HL-60 (cell line): ENCODE measurements around the gene PADI2.

Experiments
- DNase-seq, 2 experiments: peaks; one replicate each; pipeline ENCODE4 v3.0.0-alpha.2; 2010 to 2020; ENCODE audit warnings: low read depth in 1 of 2, low spot score in 1 of 2
- H3K27ac ChIP-seq: fragments of 250-450 bp; sonication (Bioruptor Pico); replicated peaks from 2 replicates; pipeline ENCODE4 v1.5.1; 2020; ENCODE audit warnings: mild to moderate bottlenecking, moderate library complexity
- H3K27me3 ChIP-seq: fragments of 250-450 bp; sonication (Bioruptor Pico); 2 replicates; pipeline ENCODE4 v1.5.1; 2021; ENCODE audit warnings: mild to moderate bottlenecking, moderate library complexity; ENCODE audit not compliant: insufficient read depth, poor library complexity, severe bottlenecking
- H3K4me3 ChIP-seq: replicated peaks from 2 replicates; pipeline ENCODE4 v1.5.1; 2011; ENCODE audit warnings: mild to moderate bottlenecking, control low read depth, low read length; ENCODE audit not compliant: insufficient read depth
- CTCF ChIP-seq: IDR thresholded peaks from one replicate; pipeline ENCODE4 v1.5.1; 2011; ENCODE audit warnings: low read length, control low read depth, inconsistent platforms; ENCODE audit not compliant: insufficient read depth
- GABPA ChIP-seq: IDR thresholded peaks from 2 replicates; pipeline ENCODE4 v1.6.1; 2012; ENCODE audit warnings: low read depth
- POLR2AphosphoS5 ChIP-seq: IDR thresholded peaks from 2 replicates; pipeline ENCODE4 v1.6.1; 2012; ENCODE audit warnings: low read depth
- REST ChIP-seq: IDR thresholded peaks from 2 replicates; pipeline ENCODE4 v1.6.1; 2012; ENCODE audit warnings: low read depth; ENCODE audit not compliant: insufficient replicate concordance
- SPI1 ChIP-seq: IDR thresholded peaks from 2 replicates; pipeline ENCODE4 v1.6.1; 2012; ENCODE audit warnings: low read depth, mild to moderate bottlenecking, borderline replicate concordance

Gene PADI2

GRCh38 chr1:17143760-17144159, 24.5 kb upstream of the PADI2 start:
- no peaks in the 10 kb centered on the region for H3K27me3 ChIP-seq
- TF ChIP-seq SPI1, result no peak
- no peak for TF ChIP-seq CTCF
- TF ChIP-seq POLR2AphosphoS5, result no peak
- TF ChIP-seq REST, result no peak
- TF ChIP-seq GABPA, result no peak
- H3K4me3 ChIP-seq, result no peak overlapping the region
- no peak for DNase-seq
- no peak overlapping the region for H3K27ac ChIP-seq

DNA sequence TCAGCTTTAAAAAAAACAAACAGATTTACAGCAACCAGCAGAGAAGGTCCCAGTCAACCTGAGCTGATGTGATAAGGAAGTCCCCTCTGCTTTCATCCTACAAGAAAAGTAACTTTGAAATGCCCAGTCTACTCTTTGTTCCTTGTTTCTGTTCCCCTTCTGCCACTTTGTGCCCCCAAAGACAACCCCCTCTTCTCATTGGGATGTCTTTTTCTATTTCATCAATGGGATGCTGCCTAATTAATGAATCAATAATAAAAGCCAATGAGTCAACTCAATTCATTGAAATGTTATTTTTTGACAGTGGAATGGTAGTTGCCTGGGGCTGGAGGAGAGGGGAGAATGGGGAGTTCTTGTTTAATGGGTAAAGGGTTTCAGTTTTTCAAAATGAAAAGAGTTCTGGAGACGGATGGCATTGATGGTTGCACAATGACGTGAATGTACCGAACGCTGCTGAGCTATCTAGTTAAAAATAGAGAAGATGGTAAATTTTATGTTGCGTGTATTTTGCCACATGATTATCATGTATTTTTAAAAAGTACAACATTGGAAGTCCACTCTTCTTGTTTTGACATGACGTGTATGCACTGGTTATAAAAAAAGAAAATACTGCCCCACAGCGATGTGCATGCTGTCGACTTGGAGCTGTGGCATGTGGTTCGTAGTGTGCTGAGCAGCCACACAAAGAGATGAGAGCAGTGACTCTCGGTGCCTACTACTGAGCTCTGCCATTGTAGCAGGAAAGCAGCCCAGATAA, 22.4 kb upstream of the PADI2 start:
- DNase-seq, result no peak
- TF ChIP-seq CTCF, result no peak
- no peak for TF ChIP-seq POLR2AphosphoS5
- no peak for TF ChIP-seq REST
- H3K4me3 ChIP-seq, result no peak overlapping the region
- no peak overlapping the region for H3K27ac ChIP-seq
- H3K27me3 ChIP-seq, result no peaks in the 10 kb centered on the region

- no peak for TF ChIP-seq SPI1
- no peak for TF ChIP-seq CTCF
- TF ChIP-seq POLR2AphosphoS5, result no peak
- TF ChIP-seq REST, result no peak
- DNase-seq, result no peak
Measured at GRCh38 chr1:17140279-17140678, 21.0 kb upstream of the PADI2 start.

More at GRCh38 chr1:17140279-17140678, 21.0 kb upstream of the PADI2 start:
- H3K27me3 ChIP-seq, result no peaks in the 10 kb centered on the region
- no peak overlapping the region for H3K4me3 ChIP-seq
- H3K27ac ChIP-seq, result no peak overlapping the region
